Daoy (cell line): ENCODE measurements around the gene AKAP8L. TPM values are rescaled to one million over a fixed set of nuclear protein-coding genes. Genes with fewer than 3 reads are reported as not detected.

Experiments
- DNase-seq: peaks from one replicate; pipeline ENCODE4 v3.0.0-alpha.2; 2015; ENCODE audit warnings: low read depth
- total RNA-seq: library from RNA; depleted of rRNA; stranded (reverse); fragments of >200 nt; shearing (Covaris generic); gene quantifications from 2 replicates; pipeline ENCODE4 v1.2.3, GENCODE V29; 2014; rRNA removed

Gene AKAP8L, protein sequence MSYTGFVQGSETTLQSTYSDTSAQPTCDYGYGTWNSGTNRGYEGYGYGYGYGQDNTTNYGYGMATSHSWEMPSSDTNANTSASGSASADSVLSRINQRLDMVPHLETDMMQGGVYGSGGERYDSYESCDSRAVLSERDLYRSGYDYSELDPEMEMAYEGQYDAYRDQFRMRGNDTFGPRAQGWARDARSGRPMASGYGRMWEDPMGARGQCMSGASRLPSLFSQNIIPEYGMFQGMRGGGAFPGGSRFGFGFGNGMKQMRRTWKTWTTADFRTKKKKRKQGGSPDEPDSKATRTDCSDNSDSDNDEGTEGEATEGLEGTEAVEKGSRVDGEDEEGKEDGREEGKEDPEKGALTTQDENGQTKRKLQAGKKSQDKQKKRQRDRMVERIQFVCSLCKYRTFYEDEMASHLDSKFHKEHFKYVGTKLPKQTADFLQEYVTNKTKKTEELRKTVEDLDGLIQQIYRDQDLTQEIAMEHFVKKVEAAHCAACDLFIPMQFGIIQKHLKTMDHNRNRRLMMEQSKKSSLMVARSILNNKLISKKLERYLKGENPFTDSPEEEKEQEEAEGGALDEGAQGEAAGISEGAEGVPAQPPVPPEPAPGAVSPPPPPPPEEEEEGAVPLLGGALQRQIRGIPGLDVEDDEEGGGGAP
- 59.0 and 77.6 TPM in 2 replicates for total RNA-seq

DNA sequence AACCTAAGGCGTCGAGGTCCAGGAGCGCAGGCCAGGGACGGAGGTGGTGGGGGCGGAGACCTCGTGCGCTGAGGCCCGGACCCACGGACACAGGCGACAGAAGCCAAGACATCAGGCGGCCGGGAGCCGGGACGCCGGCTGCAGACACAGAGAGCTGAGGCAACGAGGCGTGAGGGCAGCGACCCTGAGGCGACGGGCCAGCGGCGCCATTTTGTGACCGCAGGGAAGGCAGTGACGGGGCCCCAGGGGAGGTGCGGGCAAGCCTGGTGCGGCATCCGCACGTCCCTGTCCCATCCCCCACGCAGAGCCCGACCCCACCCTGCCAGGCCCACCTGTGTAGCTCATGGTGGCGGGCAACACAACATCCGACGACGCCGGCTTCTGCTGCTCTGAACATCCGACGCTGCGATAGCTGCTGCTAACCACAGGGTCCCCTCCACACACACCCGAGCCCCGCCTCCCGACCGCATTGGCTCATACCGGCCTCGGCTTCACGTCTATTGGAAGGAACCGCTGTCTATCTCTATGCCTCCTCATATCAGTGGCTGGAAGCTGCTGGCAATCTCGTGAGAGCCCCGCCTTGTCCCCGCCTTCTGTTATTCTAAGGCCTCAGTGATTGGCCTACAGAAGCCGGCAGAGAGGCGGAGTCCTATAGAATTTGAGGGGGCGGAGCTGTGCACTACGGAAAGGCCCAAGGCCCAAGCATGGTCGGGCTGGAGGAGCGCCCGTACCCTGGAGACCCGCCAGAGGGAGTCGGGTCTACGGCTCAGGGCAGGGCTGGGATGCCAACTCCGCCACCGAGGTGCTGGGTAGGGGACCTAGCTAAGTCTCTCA is at the start of gene AKAP8L:
AKAP8L (minus strand) TSS at position 410 of the 834 bp plus-strand sequence; CDS start at position 345, 65 bp downstream.
- DNase-seq = peak; percentile 99

GRCh38 chr19:15467734-15468214 is 49.0 kb upstream of the AKAP8L start:
- no peak for DNase-seq

GRCh38 chr19:15466851-15467733 is 48.3 kb upstream of the AKAP8L start:
- DNase-seq = peak; percentile 62

DNA sequence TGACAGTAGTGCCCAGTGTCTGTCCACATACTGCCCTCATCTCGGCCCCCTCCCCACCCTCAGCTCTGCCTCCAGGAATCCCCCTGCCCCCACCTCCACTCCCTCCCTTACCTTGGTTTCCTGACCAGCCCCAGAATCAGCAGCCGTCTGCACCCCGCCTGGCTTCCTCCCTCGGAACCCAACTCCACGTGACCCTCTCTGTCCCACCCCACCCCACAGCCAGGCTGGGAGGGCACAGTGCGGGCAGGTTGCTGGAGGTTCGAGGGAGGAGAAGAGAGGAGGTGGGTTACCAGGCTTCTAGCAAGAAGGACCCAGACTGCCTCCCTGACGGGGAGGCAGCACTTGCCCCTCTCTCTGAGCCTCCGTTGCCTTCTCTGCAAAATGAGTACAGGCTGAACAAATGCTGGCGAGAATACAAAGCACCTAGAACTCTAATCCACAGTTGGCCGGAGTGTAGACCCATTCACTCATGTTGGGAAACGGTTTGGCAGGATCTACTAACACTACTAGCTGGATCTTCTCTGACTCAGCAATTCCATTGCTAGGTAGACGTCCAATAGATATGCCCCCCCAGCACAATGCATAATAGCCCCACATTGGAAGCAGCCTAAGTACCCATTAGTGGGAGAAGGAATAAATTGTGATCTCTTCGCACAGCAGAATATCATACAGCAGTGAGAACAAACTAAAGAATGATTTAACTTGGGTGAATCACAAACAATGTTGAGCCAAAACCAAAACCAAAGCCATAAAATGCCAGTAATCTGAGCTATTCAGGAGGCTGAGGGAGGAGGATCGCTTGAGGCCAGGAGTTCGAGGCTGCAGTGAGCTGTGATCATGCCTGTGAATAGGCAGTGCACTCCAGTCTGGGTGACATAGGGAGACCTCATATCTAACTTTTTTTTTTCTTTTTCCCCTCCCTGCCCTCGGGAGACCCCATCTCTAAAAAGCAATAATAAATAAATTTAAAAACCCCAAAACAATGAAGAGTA is 45.9 kb upstream of the AKAP8L start, which contains the start of gene RASAL3:
RASAL3 (minus strand) TSS at position 151 of the 992 bp plus-strand sequence. CDS start 186 bp downstream, outside the sequence.
- no peak for DNase-seq

DNA sequence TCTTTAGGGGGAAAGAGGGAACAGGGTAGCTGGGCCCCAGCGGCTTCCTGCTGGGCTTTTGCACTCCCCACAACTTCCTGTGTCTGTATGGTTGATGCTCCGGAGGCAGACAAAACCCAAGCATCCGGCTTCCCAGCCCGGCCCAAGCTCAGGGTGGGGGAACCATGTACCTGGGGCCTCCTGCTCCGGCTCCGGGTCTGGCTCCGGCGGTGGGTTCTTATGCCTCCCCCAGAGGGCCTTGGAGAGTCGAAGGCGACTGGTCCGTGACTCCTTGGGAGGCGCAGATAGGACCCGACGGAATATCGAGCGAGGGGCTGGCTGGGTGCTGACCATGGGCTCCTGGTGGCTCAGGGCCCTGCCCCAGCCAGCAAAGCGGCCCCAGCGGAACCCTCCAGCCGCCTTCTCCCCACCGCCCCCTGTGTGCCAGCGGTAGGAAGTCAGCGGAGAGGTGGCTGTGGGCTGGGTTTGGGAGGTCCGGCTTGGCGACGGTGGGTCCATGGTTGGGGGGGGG is 45.1 kb upstream of the AKAP8L start:
- no peak for DNase-seq

GRCh38 chr19:15461694-15462093 is 42.9 kb upstream of the AKAP8L start:
- DNase-seq = no peak

DNA sequence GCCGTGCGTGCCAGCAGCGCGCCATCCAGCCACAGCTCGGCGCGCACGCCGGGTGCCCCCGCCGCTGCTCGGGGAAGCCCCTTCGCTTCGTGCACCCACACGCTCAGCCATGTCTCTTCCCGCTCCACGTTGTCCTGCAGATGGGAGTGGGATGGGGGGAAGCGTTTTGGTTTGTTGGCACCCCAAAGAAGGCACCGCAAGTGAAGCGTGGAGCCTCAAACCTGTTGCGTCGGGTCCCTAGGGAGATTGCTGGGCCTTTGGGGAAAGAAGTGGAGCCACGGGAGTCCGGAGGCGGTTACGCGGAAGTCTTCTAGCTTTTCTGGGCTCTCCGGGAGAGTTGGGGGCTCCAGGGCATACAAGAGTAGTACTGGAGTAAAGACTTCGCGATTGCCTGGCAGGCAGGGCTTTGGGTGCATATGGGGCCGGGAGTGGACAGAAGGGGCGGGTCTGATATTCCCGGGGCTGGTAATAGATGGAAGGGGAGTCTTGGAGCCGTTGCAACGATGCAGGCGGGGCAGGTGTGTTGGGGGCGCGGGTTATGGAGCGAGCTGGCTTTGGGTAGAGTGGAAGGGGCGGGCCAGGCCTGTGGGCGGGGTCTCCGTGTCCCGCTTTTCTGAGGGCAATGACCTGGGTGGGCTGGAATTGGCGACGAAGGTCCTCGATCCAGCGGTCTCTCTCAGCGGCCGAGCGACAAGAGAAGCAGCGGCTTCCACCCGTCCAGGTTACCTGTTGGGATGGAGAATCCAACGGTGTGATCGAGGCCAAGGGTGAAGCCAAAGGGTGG is 39.1 kb upstream of the AKAP8L start:
- DNase-seq = no peak

DNA sequence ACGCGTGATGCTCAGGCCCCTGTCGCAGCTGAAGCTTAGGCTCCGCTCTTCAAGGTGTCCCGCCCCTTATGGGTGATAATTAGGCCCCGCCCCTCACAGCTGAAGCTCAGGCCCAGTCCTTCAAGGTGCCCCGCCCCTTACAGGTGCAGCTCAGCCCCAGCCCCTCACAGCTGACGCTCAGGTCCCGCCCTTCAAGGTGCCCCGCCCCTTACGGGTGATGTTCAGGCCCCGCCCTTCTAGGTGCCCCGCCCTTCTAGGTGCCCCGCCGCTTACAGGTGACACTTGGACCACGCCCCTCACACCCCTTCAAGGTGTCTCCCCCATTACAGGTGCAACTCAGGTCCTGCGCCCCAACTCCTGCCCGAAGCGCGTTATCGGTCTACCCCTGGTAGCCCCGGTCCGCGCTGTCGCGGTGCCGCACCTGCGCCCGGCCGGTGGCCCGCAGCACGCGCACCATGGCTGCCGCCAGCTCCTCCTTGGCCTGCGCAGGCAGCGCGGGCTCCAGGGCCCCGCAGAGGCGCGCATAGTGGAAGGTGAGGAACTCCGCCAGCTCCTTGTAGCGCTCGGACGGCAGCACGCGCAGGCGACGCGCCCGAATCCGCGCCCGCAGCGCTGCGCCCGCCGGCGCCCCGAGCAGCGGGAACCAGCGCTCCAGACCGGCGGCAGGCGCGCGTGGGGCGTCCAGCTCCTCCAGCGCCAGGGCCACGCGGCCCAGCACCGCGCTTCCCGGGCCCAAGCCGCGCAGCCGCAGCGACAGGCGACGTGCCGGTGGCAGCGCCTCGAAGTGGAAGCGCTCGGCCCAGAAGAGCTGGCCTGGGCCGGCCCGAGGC is 38.3 kb upstream of the AKAP8L start:
- no peak for DNase-seq

- DNase-seq = no peak
Observed at GRCh38 chr19:15456441-15456840, 37.7 kb upstream of the AKAP8L start.

GRCh38 chr19:15455996-15456395 is 37.2 kb upstream of the AKAP8L start:
- no peak for DNase-seq

GRCh38 chr19:15453906-15454860 is 35.4 kb upstream of the AKAP8L start:
- no peak for DNase-seq

GRCh38 chr19:15453091-15453578 is 34.3 kb upstream of the AKAP8L start:
- DNase-seq = no peak

DNA sequence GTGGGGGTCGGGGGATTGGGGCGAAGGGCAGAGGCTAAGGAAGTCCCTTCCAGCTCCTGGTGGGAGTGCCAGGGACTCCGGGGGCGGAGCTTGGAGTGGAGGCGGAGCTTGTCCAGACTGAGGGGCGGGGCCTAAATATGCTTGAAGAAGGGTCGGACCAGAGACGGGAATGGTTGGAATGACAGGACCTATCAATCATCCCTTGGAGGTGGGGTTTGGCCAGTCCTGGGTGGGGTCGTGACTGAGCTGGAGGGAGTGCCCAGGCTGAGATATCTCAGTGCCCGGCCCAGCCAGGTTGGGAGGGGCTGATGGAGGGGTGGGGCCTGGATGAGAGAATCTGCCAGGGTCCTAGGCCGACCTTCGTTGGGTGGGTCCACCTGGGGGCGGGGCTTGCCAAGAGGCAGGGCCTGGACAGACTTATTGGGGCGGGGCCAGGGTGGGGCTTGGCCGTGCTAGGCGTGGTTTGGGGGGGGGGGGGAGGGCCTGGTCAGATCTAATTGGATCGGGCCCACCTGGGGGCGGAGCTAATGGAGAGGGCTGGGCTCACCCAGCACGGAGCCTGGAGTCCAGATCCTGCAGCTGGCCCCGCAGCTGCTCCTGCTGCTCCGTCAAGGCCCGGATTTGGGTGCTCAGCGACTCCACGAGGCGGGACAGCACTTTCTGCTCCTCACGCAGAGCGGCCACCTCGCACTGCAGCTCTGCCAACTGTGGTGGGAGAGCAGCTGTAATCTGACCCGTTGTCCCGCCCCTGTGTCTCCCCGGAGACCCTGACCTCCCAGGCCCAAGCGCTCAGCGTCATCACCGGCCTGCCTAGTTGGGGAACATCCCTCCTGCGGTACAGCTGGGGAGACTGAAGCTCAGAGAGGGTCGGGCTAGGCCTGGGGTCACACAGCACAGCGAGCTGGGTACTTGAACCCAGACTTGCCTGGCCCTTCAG is 33.6 kb upstream of the AKAP8L start:
- DNase-seq = peak; percentile 89

DNA sequence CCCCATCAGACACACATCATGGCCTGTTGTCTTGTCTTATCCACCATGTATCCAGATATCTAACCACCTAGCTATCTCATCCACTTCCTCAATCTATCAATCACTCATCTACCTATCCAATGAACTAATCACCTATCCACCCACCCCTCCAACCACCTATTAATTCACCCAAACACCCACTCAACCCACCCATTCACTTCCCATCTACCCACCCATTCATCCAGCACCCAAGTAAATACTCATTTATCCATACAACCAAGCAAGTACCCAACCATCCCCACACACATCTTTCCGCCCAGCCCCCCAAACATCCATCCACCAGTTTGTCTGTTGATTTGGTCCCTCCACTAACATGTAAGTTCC is 31.7 kb upstream of the AKAP8L start:
- DNase-seq = no peak
